ENCODE data around the gene MT1G. TPM values are rescaled to one million over a fixed set of nuclear protein-coding genes. Genes with fewer than 3 reads are reported as not detected.
"Not testable (repeated sequence)": the region's sequence is repeated elsewhere in the genome, so short reads cannot be mapped to it uniquely, and the experiment has no call there.

The MT1G gene
- total RNA-seq, 1 donor from 2014 or later, result 0.75 TPM

DNA sequence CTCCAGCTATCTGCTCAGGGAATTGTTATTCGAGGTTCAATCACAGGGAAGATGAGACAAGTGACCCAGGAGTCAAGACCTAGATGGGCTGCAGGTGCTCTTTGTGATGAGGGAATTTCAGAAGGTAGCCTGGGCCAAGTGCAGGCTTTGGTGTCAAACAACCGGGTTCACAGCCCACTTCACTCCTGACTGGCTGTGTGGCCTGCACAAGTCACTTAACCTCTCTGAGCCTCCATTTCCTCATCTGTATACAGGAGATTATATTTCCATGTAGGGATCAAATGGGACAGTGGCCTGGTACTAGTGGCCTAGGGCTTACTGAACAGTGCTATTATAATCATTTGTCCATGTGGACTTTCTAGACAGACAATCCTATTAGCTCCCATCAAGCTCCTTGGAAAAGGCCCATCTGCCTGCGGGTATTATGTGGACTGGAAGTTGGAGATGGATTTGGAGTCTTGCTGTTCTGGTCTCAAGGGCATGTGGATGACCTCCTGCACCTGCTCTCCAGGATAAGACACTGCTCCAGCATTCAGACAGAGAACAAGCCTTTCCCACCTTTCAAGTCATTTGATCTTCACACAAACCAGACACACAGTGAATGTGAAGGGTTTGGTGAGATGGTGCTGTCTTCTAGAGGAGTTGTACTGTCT is 11.3 kb upstream of the MT1G start:
- Histone ChIP-seq H3K27me3 (ENCODE audit: control insufficient read depth, insufficient read depth, low read length) (peaks cover 13% of the 10 kb centered on the region), H3K4me3 (ENCODE audit: low read depth, low read length) (no peak overlapping the region), H3K36me3 (ENCODE audit: control insufficient read depth, insufficient read depth, low read length) (no peaks in the 10 kb centered on the region)
- no peak for DNase-seq (ENCODE audit: low read depth)
- TF ChIP-seq, protein P1, sequence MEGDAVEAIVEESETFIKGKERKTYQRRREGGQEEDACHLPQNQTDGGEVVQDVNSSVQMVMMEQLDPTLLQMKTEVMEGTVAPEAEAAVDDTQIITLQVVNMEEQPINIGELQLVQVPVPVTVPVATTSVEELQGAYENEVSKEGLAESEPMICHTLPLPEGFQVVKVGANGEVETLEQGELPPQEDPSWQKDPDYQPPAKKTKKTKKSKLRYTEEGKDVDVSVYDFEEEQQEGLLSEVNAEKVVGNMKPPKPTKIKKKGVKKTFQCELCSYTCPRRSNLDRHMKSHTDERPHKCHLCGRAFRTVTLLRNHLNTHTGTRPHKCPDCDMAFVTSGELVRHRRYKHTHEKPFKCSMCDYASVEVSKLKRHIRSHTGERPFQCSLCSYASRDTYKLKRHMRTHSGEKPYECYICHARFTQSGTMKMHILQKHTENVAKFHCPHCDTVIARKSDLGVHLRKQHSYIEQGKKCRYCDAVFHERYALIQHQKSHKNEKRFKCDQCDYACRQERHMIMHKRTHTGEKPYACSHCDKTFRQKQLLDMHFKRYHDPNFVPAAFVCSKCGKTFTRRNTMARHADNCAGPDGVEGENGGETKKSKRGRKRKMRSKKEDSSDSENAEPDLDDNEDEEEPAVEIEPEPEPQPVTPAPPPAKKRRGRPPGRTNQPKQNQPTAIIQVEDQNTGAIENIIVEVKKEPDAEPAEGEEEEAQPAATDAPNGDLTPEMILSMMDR (IDR thresholded peaks at IDR 0.05; ENCODE audit: insufficient read depth, low read length, poor library complexity, severe bottlenecking), result no peak

DNA sequence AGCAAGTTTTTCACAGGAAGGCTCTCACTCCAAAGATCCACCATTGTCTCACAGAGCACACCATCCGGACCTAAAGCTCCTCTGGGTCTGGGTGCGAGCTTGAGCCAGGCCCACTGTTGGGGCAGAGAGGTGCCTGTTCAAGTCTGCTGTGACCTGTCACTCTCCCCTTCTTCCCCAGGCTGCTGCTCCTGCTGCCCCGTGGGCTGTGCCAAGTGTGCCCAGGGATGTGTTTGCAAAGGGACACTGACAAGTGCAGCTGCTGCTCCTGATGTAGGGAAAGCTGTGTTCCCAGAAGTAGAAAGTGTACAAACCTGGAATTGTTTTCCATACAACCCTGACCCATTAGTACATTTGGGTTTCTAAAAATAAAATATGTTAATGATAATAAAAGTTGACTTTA is 9.6 kb upstream of the MT1G start:
- no peak for DNase-seq (ENCODE audit: low read depth)
- TF ChIP-seq, protein P1 (IDR thresholded peaks at IDR 0.05; ENCODE audit: insufficient read depth, low read length, poor library complexity, severe bottlenecking), result no peak
- H3K27me3 ChIP-seq (ENCODE audit: control insufficient read depth, insufficient read depth, low read length), result peaks cover 13% of the 10 kb centered on the region
- no peak overlapping the region for H3K4me3 ChIP-seq (ENCODE audit: low read depth, low read length)
- H3K36me3 ChIP-seq (ENCODE audit: control insufficient read depth, insufficient read depth, low read length), result no peaks in the 10 kb centered on the region

DNA sequence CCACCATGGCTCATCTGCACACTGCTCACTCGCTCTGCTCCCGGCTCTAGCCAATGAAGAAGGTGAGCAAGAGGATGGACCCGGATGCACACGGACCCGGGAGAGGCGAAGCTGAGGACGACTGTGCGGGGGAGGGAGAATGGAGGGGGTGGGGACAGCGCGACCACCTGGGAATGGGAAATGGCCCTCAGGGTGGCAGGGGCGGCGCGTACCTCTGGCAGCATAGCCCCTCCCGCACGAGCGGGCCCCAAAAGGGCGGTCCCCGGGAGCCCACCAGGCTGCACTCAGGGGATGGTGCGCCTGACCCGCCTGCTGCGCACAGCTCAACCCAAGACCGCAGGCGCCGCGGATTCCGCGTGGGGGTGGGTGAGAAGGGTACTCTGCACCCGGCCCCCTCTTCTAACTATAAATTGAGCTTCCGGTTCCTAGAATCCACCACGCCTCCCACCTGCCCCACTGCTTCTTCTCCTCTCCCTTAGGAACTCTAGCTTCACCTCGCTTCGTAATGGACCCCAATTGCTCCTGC is 7.9 kb upstream of the MT1G start:
- Histone ChIP-seq H3K36me3 (ENCODE audit: control insufficient read depth, insufficient read depth, low read length) (no peaks in the 10 kb centered on the region), H3K27me3 (ENCODE audit: control insufficient read depth, insufficient read depth, low read length) (peaks cover 14% of the 10 kb centered on the region), H3K4me3 (ENCODE audit: low read depth, low read length) (peak overlapping the region; percentile 28)
- TF ChIP-seq, protein P1 (IDR thresholded peaks at IDR 0.05; ENCODE audit: insufficient read depth, low read length, poor library complexity, severe bottlenecking), result no peak
- no peak for DNase-seq (ENCODE audit: low read depth)

DNA sequence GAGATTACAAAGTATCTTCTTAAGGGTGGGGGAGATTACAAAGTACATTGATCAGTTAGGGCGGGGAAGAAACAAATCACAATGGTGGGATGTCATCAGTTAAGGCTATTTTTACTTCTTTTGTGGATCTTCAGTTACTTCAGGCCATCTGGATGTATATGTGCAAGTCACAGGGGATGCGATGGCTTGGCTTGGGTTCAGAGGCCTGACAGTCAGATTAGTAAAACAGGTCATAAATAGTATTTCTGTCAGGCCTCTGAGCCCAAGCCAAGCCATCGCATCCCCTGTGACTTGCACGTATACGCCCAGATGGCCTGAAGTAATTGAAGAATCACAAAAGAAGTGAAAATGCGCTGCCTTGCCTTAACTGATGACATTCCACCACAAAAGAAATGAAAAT is 6.7 kb upstream of the MT1G start:
- H3K27me3 ChIP-seq (ENCODE audit: control insufficient read depth, insufficient read depth, low read length), result peaks cover 26% of the 10 kb centered on the region
- not testable (repeated sequence) for DNase-seq (ENCODE audit: low read depth); H3K36me3 ChIP-seq (ENCODE audit: control insufficient read depth, insufficient read depth, low read length); H3K4me3 ChIP-seq (ENCODE audit: low read depth, low read length)

DNA sequence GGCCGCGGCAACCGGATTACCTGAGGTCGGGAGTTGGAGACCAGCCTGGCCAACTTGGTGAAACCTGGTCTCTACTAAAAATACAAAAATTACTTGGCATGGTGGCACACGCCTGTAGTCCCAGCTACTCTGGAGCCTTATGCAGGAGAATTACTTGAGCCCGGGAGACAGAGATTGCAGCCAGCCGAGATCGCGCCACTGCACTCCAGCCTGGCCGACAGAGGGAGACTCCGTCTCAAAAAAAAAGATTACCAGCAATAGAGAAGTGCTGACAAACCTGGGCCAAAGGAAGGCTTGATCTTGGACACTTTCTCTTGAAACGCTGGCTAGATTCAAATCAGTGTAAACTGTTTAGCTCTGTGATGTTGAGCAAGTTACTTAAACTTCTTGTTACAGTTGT is 6.1 kb upstream of the MT1G start:
- H3K4me3 ChIP-seq (ENCODE audit: low read depth, low read length), result no peak overlapping the region
- DNase-seq (ENCODE audit: low read depth), result no peak
- TF ChIP-seq, protein P1 (IDR thresholded peaks at IDR 0.05; ENCODE audit: insufficient read depth, low read length, poor library complexity, severe bottlenecking), result peak; percentile 69
- H3K36me3 ChIP-seq (ENCODE audit: control insufficient read depth, insufficient read depth, low read length), result no peaks in the 10 kb centered on the region
- H3K27me3 ChIP-seq (ENCODE audit: control insufficient read depth, insufficient read depth, low read length), result peaks cover 32% of the 10 kb centered on the region

DNA sequence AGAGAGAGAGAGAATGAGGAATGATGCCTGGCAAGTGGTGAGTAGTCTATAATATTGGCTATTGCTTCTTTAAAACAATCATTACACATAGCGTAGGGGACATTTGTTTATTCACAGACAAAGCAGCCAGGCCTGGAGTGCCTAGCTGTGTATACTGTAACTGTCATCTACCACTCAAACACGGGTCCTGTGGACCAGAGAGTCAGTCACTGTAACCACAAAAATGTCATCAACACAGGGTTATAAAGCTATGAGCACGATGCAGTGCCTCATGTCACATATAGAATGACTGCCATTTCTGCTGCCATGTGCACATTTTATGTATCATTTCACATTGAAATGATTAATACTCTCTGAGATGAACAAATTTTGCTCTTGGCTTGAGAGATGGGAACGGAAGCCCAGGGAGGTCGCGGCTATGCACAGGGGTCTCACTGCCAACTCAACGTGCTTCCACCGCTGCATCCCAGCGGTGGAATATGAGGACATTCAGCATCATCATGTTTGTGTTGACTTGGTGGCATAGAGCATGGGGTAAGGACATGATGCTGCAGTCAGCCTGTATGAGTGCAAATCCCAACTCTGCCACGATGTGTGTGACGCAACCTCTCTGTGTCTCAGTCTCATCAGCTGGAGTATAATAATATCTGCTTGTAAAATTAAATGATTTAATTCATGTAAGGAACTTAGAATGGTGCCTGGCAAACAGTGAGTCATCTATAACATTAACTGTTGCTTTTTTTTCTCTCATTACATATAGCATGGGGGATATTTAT is 5.1 kb upstream of the MT1G start:
- DNase-seq (ENCODE audit: low read depth), result no peak
- H3K36me3 ChIP-seq (ENCODE audit: control insufficient read depth, insufficient read depth, low read length), result no peaks in the 10 kb centered on the region
- H3K27me3 ChIP-seq (ENCODE audit: control insufficient read depth, insufficient read depth, low read length), result peaks cover 42% of the 10 kb centered on the region
- H3K4me3 ChIP-seq (ENCODE audit: low read depth, low read length), result no peak overlapping the region
- TF ChIP-seq, protein P1 (IDR thresholded peaks at IDR 0.05; ENCODE audit: insufficient read depth, low read length, poor library complexity, severe bottlenecking), result no peak

DNA sequence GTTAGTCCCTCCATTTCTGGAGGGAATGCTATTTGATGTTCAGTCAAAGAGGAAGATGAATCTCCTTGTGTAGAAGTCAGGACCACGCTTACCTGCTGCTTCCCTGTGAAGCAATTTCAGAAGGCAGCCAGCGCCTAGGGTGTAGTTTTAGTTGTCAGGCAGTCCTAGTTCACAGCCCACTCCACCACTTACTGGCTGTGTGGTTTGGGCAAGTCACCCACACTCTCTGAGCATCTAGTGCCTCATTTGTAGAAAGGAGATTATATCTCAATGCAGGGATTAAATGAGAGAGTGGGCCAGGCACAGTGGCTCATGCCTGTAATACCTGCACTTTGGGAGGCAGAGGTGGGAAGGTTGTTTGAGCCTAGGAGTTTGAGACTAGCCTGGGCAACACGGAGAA is 4.3 kb upstream of the MT1G start:
- peaks cover 50% of the 10 kb centered on the region for H3K27me3 ChIP-seq (ENCODE audit: control insufficient read depth, insufficient read depth, low read length)
- H3K4me3 ChIP-seq (ENCODE audit: low read depth, low read length); H3K36me3 ChIP-seq (ENCODE audit: control insufficient read depth, insufficient read depth, low read length); DNase-seq (ENCODE audit: low read depth): not testable (repeated sequence)

DNA sequence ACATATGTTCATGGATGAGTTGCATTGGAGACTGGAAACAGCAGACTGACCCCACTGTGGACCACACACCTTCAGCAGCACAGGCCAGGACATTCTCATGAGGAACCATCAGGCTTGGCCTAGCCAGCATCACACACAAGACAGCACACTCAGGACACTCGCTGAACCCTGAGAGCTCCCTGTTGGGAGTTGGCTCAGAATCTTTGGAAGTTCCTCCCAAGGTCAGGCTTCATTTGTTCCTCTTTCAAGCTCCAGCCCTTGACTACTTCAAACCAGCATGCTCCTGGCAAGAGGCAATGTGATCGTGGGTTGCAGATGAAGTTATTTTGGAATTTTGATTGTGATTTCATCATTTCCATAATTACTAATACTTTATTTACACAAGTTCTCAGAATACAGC is 3.8 kb upstream of the MT1G start:
- not testable (repeated sequence) for DNase-seq (ENCODE audit: low read depth); H3K36me3 ChIP-seq (ENCODE audit: control insufficient read depth, insufficient read depth, low read length); H3K4me3 ChIP-seq (ENCODE audit: low read depth, low read length)
- peaks cover 50% of the 10 kb centered on the region for H3K27me3 ChIP-seq (ENCODE audit: control insufficient read depth, insufficient read depth, low read length)

All from kidney epithelial cell (primary cell).